OCI-LY7 (cell line): ENCODE measurements around the gene LRCOL1.

Source experiments
- CTCF ChIP-seq: fragments of 200-600 bp; sonication (generic); conservative IDR thresholded peaks from 2 replicates; pipeline ENCODE4 v1.5.1; 2014; ENCODE audit warnings: mild to moderate bottlenecking, antibody characterized with exemption, low read length, moderate library complexity, mixed read lengths
- EZH2phosphoT487 ChIP-seq: fragments of 200-600 bp; sonication (generic); IDR thresholded peaks from 2 replicates; pipeline ENCODE4 v1.6.1; 2018; ENCODE audit warnings: low read depth, borderline replicate concordance, mild to moderate bottlenecking, mixed run types, antibody characterized with exemption, low read length, moderate library complexity, mixed read lengths

DNA sequence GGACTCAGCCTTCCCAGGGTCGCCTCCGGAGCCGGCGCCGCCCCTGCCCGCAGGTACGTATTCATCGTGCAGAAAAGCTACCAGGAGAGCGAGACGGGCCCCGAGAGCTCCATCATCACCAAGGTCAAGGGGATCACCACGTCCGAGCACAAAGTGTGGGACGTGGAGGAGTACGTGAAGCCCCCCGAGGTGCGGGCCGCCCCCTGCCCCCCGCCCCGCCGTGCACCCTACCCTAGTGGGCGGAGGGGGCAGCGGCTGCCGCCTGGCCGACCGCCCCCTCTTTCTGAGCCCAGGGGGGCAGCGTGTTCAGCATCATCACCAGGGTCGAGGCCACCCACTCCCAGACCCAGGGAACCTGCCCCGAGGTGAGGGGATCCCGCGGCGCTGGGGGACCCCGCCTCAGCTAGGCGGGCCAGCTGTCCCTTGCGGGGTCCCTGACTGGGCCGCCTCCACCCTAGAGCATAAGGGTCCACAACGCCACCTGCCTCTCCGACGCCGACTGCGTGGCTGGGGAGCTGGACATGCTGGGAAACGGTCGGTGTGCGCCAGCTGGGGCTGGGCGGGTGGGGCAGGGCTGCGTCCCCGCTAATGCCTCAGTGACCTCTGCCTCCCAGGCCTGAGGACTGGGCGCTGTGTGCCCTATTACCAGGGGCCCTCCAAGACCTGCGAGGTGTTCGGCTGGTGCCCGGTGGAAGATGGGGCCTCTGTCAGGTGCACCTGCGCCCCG lies 9.2 kb upstream of the LRCOL1 start:
- no peak for TF ChIP-seq CTCF
- TF ChIP-seq EZH2phosphoT487, result no peak
